Adrenal gland (tissue), 5 donors: ENCODE data around the gene RIN2.

Experiments
- POLR2A ChIP-seq, 2 donors: fragments of 450-650 bp; IDR thresholded peaks; one replicate each; pipeline ENCODE4 v1.6.1; 2017; ENCODE audit warnings: antibody characterized with exemption in 2 of 2, mild to moderate bottlenecking in 2 of 2, moderate library complexity in 1 of 2
- TF ChIP-seq, protein P1 (sequence below), 6 experiments: fragments of 450-650 bp in 4 of 6; fragments of 200-600 bp in 2 of 6; sonication (generic) in 1 of 6; IDR thresholded peaks; 1 replicate in 5 of 6; 2 replicates in 1 of 6; pipeline versions ENCODE4 v1.5.1 to v1.8.0; 2016 to 2021; ENCODE audit warnings: antibody characterized with exemption in 6 of 6, mild to moderate bottlenecking in 2 of 6, moderate library complexity in 1 of 6
- donor health status: DM: no; HTN: no; CAD: no.

DNA sequence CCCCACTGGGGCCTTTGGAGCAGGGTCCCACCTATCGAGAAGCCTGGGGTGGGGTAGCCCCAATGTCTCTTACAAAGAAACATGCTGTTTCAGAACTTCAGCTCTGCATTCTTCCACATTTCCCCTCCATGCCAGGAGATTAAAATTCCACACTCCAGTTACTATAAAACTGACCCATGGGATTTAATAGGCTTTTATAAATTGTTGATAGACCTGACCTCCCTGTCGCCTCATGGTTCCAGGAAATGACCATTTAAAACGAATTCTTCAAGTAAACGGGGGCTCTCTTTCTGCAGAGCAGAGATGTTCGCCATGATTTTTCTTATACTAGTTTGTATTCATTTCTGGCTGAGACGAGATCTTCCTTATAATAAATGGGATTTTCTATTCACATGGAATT lies 19.3 kb downstream of the RIN2 start:
- TF ChIP-seq, protein P1, sequence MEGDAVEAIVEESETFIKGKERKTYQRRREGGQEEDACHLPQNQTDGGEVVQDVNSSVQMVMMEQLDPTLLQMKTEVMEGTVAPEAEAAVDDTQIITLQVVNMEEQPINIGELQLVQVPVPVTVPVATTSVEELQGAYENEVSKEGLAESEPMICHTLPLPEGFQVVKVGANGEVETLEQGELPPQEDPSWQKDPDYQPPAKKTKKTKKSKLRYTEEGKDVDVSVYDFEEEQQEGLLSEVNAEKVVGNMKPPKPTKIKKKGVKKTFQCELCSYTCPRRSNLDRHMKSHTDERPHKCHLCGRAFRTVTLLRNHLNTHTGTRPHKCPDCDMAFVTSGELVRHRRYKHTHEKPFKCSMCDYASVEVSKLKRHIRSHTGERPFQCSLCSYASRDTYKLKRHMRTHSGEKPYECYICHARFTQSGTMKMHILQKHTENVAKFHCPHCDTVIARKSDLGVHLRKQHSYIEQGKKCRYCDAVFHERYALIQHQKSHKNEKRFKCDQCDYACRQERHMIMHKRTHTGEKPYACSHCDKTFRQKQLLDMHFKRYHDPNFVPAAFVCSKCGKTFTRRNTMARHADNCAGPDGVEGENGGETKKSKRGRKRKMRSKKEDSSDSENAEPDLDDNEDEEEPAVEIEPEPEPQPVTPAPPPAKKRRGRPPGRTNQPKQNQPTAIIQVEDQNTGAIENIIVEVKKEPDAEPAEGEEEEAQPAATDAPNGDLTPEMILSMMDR (IDR thresholded peaks at IDR 0.05) = no peak
- no peak for TF ChIP-seq POLR2A (IDR thresholded peaks at IDR 0.05)
